Nephron (organoid): Measurements from ENCODE around the gene PCDH9.
A peak's percentile ranks its signal among the peaks of the same experiment; 100 is the strongest.

Experiments used
- H3K27ac Mint-ChIP-seq, 3 experiments: 2 replicates each; pipeline ENCODE4 v1.8.0; 2020; ENCODE audit warnings: mixed read lengths in 3 of 3, mild to moderate bottlenecking in 2 of 3, moderate library complexity in 1 of 3
- H3K27me3 Mint-ChIP-seq: 2 replicates; pipeline ENCODE4 v1.8.0; 2021; ENCODE audit warnings: low read depth, mild to moderate bottlenecking, moderate library complexity, mixed read lengths
- H3K36me3 Mint-ChIP-seq: 2 replicates; pipeline ENCODE4 v1.8.0; 2020; ENCODE audit warnings: low read depth, mixed read lengths
- H3K4me1 Mint-ChIP-seq: 2 replicates; pipeline ENCODE4 v1.8.0; 2020; ENCODE audit warnings: mixed read lengths
- H3K4me3 Mint-ChIP-seq, 3 experiments: 2 replicates each; pipeline ENCODE4 v1.8.0; 2020; ENCODE audit warnings: mild to moderate bottlenecking in 3 of 3, mixed read lengths in 3 of 3, moderate library complexity in 2 of 3
- H3K9me3 Mint-ChIP-seq: 2 replicates; pipeline ENCODE4 v1.8.0; 2020; ENCODE audit warnings: mixed read lengths
- TF ChIP-seq, protein P1 (sequence below), 3 experiments: fragments of 200-600 bp; sonication (generic); IDR thresholded peaks; one replicate each; pipeline ENCODE4 v1.5.0; 2021; ENCODE audit warnings: antibody characterized with exemption in 3 of 3; ENCODE audit not compliant: unreplicated experiment in 3 of 3

PCDH9 gene

DNA sequence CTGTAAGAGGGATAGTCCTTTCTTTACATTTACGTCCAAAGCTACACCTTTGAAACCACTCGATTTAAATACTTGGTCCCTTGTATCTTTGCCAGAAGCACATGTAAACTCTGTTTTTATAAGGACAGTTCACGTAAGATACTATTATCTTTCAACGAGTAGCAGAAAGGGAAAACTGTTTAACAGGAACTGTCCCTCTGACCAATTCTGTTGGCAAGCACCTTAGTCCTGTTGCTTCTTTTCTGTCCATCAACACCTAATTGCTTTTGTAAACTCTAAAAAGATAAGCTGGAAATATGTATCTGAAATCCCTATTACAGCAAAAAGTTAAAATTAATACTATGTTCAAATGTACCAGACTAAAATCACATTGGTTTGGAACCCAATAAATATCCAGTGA, 37.4 kb downstream of the PCDH9 start:
- H3K27ac Mint-ChIP-seq, result no peak overlapping the region
- no peak overlapping the region for H3K4me3 Mint-ChIP-seq
- H3K4me1 Mint-ChIP-seq, result no peaks in the 10 kb centered on the region
- H3K27me3 Mint-ChIP-seq, result no peaks in the 10 kb centered on the region
- no peaks in the 10 kb centered on the region for H3K9me3 Mint-ChIP-seq
- TF ChIP-seq, protein P1, sequence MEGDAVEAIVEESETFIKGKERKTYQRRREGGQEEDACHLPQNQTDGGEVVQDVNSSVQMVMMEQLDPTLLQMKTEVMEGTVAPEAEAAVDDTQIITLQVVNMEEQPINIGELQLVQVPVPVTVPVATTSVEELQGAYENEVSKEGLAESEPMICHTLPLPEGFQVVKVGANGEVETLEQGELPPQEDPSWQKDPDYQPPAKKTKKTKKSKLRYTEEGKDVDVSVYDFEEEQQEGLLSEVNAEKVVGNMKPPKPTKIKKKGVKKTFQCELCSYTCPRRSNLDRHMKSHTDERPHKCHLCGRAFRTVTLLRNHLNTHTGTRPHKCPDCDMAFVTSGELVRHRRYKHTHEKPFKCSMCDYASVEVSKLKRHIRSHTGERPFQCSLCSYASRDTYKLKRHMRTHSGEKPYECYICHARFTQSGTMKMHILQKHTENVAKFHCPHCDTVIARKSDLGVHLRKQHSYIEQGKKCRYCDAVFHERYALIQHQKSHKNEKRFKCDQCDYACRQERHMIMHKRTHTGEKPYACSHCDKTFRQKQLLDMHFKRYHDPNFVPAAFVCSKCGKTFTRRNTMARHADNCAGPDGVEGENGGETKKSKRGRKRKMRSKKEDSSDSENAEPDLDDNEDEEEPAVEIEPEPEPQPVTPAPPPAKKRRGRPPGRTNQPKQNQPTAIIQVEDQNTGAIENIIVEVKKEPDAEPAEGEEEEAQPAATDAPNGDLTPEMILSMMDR (IDR thresholded peaks at IDR 0.05; ENCODE audit: unreplicated experiment in 3 of 3), result no peak
- H3K36me3 Mint-ChIP-seq, result no peaks in the 10 kb centered on the region

DNA sequence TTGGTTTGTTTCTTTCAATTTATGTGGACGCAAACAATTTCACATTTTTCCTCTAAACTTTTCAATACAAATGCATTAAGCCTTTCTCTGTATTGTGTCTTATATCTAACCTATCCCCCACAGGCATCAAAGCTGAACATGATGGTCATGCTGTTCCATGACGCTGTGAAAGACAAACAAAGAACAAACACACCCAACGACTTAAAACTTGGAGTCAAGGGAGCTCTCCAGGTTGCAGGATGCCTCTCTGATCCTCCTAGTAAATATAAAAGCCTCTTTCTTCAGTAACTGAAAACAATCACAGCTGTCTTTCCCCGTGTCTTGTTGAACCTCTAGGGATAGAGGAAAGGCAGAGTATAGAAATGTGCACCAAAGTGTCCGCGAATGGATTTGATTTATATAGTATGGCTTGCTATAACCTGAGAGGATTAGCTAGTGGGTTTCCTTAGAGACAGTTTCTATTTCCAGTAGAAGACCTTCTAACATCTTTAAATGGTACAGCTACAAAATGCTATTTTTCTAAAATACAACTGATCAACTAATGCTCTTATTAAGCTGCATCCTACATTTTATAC, 43.1 kb downstream of the PCDH9 start:
- Mint-ChIP-seq H3K4me3 (no peak overlapping the region), H3K27me3 (no peaks in the 10 kb centered on the region), H3K4me1 (no peaks in the 10 kb centered on the region), H3K36me3 (no peaks in the 10 kb centered on the region), H3K27ac (peak overlapping the region in 1 of 3 experiments; percentile 86), H3K9me3 (no peaks in the 10 kb centered on the region)
- TF ChIP-seq, protein P1 (IDR thresholded peaks at IDR 0.05; ENCODE audit: unreplicated experiment in 3 of 3), result no peak

DNA sequence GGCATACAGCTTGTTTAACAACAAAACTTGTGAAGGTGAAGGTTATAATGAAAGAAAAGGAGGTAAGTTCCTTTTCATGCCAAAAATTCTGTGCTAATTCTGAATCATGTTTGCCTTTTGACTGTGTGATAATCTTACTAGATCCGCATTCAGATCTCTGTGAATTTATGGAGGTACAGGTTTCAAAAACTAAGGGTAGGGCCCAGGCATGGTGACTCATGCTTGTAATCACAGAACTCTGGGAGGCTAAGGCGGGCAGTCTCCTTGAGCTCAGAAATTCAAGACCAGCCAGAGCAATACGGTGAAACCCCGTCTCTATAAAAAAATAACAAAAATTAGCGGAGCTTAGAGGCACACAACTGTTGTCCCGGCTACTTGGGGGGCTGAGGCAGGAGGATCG, 45.9 kb downstream of the PCDH9 start:
- Mint-ChIP-seq H3K9me3 (no peaks in the 10 kb centered on the region), H3K4me1 (no peaks in the 10 kb centered on the region), H3K4me3 (no peak overlapping the region), H3K36me3 (no peaks in the 10 kb centered on the region), H3K27me3 (no peaks in the 10 kb centered on the region), H3K27ac (no peak overlapping the region)
- TF ChIP-seq, protein P1 (IDR thresholded peaks at IDR 0.05; ENCODE audit: unreplicated experiment in 3 of 3), result no peak

DNA sequence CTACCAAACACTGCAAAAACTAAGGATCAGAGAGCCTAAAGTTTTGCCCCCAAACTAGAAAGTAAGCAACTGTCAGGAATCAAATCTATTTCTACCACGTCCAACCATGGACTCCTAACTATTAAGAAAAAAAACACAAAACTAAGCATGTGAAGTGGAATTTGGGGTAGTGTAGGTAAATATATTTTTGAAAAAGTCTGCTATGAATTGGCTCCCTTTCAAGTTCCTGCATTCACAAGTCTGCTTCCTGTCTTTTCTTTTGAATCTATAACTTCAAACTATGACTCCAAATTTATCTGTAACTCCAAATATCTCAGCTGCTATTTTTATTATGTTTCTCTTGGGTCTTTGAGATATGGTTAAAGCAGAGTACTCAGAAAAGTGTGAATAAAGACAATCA, 47.0 kb downstream of the PCDH9 start:
- Mint-ChIP-seq H3K4me3 (no peak overlapping the region), H3K4me1 (no peaks in the 10 kb centered on the region), H3K27ac (no peak overlapping the region), H3K9me3 (no peaks in the 10 kb centered on the region), H3K27me3 (no peaks in the 10 kb centered on the region), H3K36me3 (no peaks in the 10 kb centered on the region)
- TF ChIP-seq, protein P1 (IDR thresholded peaks at IDR 0.05; ENCODE audit: unreplicated experiment in 3 of 3), result no peak

DNA sequence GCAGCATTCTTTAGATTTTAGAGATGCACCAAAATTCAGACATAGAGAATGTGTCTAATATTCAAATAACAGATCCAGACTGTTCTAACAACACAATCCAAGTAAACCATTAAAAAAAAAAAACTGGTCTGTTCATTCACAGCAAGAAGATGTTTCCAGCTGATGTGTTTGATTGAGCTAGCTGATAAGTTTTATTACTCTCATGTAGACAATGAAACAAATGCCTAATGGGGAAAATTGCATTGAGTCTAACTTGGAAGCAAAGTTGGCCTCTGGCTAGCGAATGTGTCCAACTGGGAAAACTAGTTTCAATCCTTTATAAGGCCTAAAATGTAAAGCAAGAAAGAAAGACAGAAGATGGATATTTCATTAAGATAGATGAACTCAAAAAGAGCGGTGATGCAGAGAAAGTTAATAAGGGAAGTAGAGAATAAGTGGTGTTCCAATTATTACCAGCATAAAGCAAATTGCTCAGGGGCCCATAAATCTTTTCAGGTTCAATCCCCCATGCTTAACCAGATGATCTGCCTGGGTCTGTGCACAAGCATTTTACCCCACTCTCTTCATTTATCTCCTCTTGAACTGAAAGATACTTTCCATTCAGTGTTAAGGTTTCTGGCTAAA, 54.2 kb downstream of the PCDH9 start:
- TF ChIP-seq, protein P1 (IDR thresholded peaks at IDR 0.05; ENCODE audit: unreplicated experiment in 3 of 3), result no peak
- no peaks in the 10 kb centered on the region for H3K27me3 Mint-ChIP-seq

DNA sequence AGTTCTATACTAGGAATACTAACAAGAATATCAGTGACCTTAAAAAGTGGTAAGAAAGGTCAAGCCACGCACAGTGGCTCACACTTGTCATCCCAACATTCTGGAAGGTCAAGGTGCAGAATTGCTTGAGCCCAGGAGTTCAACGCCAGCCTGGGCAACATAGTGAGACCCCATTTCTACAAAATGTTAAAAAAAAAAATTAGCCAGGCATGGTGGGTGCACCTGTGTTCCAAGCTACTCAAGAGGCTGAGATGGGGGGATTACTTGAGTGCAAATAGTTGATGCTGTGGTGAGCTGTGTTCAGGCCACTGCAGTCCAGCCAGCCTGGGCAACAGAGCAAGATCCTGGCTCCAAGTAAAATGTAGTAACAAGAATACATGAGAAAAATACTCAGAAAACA, 61.8 kb downstream of the PCDH9 start:
- H3K27ac Mint-ChIP-seq, result no peak overlapping the region
- H3K9me3 Mint-ChIP-seq, result no peaks in the 10 kb centered on the region
- H3K4me1 Mint-ChIP-seq, result no peaks in the 10 kb centered on the region
- no peak overlapping the region for H3K4me3 Mint-ChIP-seq
- no peaks in the 10 kb centered on the region for H3K27me3 Mint-ChIP-seq
- TF ChIP-seq, protein P1 (IDR thresholded peaks at IDR 0.05; ENCODE audit: unreplicated experiment in 3 of 3), result no peak
- no peaks in the 10 kb centered on the region for H3K36me3 Mint-ChIP-seq

More for the DNA sequence above, 54.2 kb downstream of the PCDH9 start:
- H3K4me1 Mint-ChIP-seq, result no peaks in the 10 kb centered on the region
- no peak overlapping the region for H3K27ac Mint-ChIP-seq
- no peaks in the 10 kb centered on the region for H3K9me3 Mint-ChIP-seq
- no peaks in the 10 kb centered on the region for H3K36me3 Mint-ChIP-seq
- no peak overlapping the region for H3K4me3 Mint-ChIP-seq
